Left lung (tissue), 10 donors: Measurements from ENCODE around the gene ITPR2. TPM values are rescaled to one million over a fixed set of nuclear protein-coding genes. Genes with fewer than 3 reads are reported as not detected.

Experiments used
- ATAC-seq: fragments of 200-7000 bp; cut with Tn5 transposase; one replicate; pipeline ENCODE4 v1.9.1; 2020; ENCODE audit warnings: moderate library complexity
- DNase-seq, 4 donors: peaks; one replicate each; pipeline ENCODE4 v3.0.0-alpha.2; 2013 to 2020
- H3K27ac ChIP-seq, 2 donors: fragments of 200-600 bp; sonication (generic) in 1 of 2; one replicate each; pipeline versions ENCODE4 v1.5.0 to v1.8.0; 2020 to 2021
- H3K27me3 ChIP-seq, 2 donors: fragments of 200-600 bp; sonication (generic) in 1 of 2; one replicate each; pipeline versions ENCODE4 v1.5.0 to v1.8.0; 2020 to 2021
- H3K36me3 ChIP-seq, 2 donors: fragments of 200-600 bp; sonication (generic) in 1 of 2; one replicate each; pipeline versions ENCODE4 v1.5.0 to v1.8.0; 2020 to 2021
- H3K4me1 ChIP-seq, 2 donors: fragments of 200-600 bp; one replicate each; pipeline ENCODE4 v1.8.0; 2021
- H3K4me3 ChIP-seq, 2 donors: fragments of 200-600 bp; sonication (generic) in 1 of 2; one replicate each; pipeline versions ENCODE4 v1.5.0 to v1.8.0; 2020 to 2021; ENCODE audit warnings: mild to moderate bottlenecking in 1 of 2
- H3K9me3 ChIP-seq, 2 donors: fragments of 200-600 bp; sonication (generic) in 1 of 2; one replicate each; pipeline versions ENCODE4 v1.5.0 to v1.8.0; 2020 to 2021
- CTCF ChIP-seq, 2 donors: fragments of 200-600 bp; sonication (generic) in 1 of 2; IDR thresholded peaks; one replicate each; pipeline versions ENCODE4 v1.5.0 to v1.8.0; 2021; ENCODE audit warnings: antibody characterized with exemption in 2 of 2
- intact Hi-C, 2 donors: fragments of 100-400 bp; cut with DNase I; formaldehyde crosslinking; loops; one replicate each; pipeline versions ENCODE4 v1.11.2 to v1.14.2; 2022
- polyA plus RNA-seq, 6 donors: library from polyadenylated mRNA; unstranded; fragments of 120-200 nt; gene quantifications; one replicate each; pipeline ENCODE4 v1.2.1, GENCODE V29; 2013; ENCODE audit not compliant: insufficient read length in 6 of 6
- total RNA-seq, 2 donors: library from RNA; stranded (reverse); fragmentation: NEBNext Ultra II Directional; extraction: Animal tissue kit (Norgen Biotek cat#: 25700); gene quantifications; one replicate each; pipeline ENCODE4 v1.2.1, GENCODE V29; 2021
- donor health status: DM: no; HTN: yes; CAD: no.
- donor health status: DM: no; HTN: no; CAD: no.

Gene ITPR2
- total and polyA plus RNA-seq, 8 donors = 5.5 to 67.8 (median 7.5) TPM

GRCh38 chr12:26699237-26699636, 133.8 kb downstream of the ITPR2 start:
- no peak for TF ChIP-seq CTCF (IDR thresholded peaks at IDR 0.05)
- intact Hi-C loops = no loop called here
- H3K27ac ChIP-seq = no peak overlapping the region
- ATAC-seq = no peak
- no peaks in the 10 kb centered on the region for H3K9me3 ChIP-seq
- H3K4me1 ChIP-seq = peaks cover 0 to 5% of the 10 kb centered on the region in 2 donors
- no peaks in the 10 kb centered on the region for H3K27me3 ChIP-seq
- no peak overlapping the region for H3K4me3 ChIP-seq
- DNase-seq = no peak
- H3K36me3 ChIP-seq = peaks cover 0 to 39% of the 10 kb centered on the region in 2 donors

- ATAC-seq = no peak
- Histone ChIP-seq H3K27ac (no peak overlapping the region), H3K9me3 (no peaks in the 10 kb centered on the region), H3K4me1 (no peaks in the 10 kb centered on the region), H3K4me3 (no peak overlapping the region), H3K27me3 (no peaks in the 10 kb centered on the region), H3K36me3 (peaks cover 0 to 44% of the 10 kb centered on the region in 2 donors)
- TF ChIP-seq CTCF (IDR thresholded peaks at IDR 0.05) = no peak
- intact Hi-C loops = no loop called here
- DNase-seq = no peak
Observed at GRCh38 chr12:26698186-26698585, 134.8 kb downstream of the ITPR2 start.

- intact Hi-C loops = no loop called here
- TF ChIP-seq CTCF (IDR thresholded peaks at IDR 0.05) = no peak
- Histone ChIP-seq H3K9me3 (no peaks in the 10 kb centered on the region), H3K4me3 (no peak overlapping the region), H3K27ac (no peak overlapping the region), H3K4me1 (no peaks in the 10 kb centered on the region), H3K27me3 (no peaks in the 10 kb centered on the region), H3K36me3 (peaks cover 3 to 52% of the 10 kb centered on the region in 2 donors)
- DNase-seq (no peak), ATAC-seq (no peak)
Observed at GRCh38 chr12:26697217-26697616, 135.8 kb downstream of the ITPR2 start.

GRCh38 chr12:26696613-26697092, 136.3 kb downstream of the ITPR2 start:
- intact Hi-C loops = no loop called here
- H3K4me1 ChIP-seq = no peaks in the 10 kb centered on the region
- TF ChIP-seq CTCF (IDR thresholded peaks at IDR 0.05) = no peak

GRCh38 chr12:26696048-26696612, 136.9 kb downstream of the ITPR2 start:
- H3K4me3 ChIP-seq = no peak overlapping the region
- no peaks in the 10 kb centered on the region for H3K9me3 ChIP-seq
- intact Hi-C loops = no loop called here
- H3K27me3 ChIP-seq = no peaks in the 10 kb centered on the region
- peaks cover 3 to 52% of the 10 kb centered on the region in 2 donors for H3K36me3 ChIP-seq
- ATAC-seq (no peak), DNase-seq (no peak)
- H3K27ac ChIP-seq = no peak overlapping the region
- no peaks in the 10 kb centered on the region for H3K4me1 ChIP-seq
- TF ChIP-seq CTCF (IDR thresholded peaks at IDR 0.05) = no peak

More at GRCh38 chr12:26696613-26697092, 136.3 kb downstream of the ITPR2 start:
- H3K27me3 ChIP-seq = no peaks in the 10 kb centered on the region
- DNase-seq (no peak), ATAC-seq (no peak)
- H3K9me3 ChIP-seq = no peaks in the 10 kb centered on the region
- peaks cover 3 to 52% of the 10 kb centered on the region in 2 donors for H3K36me3 ChIP-seq
- H3K27ac ChIP-seq = no peak overlapping the region
- no peak overlapping the region for H3K4me3 ChIP-seq
